DOHH2 (cell line): ENCODE results near the gene SH3RF3.

Source experiments
- H3F3A ChIP-seq: fragments of 200-600 bp; sonication (generic), shearing (Covaris generic); 2 replicates; pipeline ENCODE4 v1.6.0; 2016; ENCODE audit warnings: antibody characterized with exemption, mild to moderate bottlenecking; ENCODE audit not compliant: control insufficient read depth, insufficient read depth
- H3K27ac ChIP-seq: fragments of 200-600 bp; sonication (generic); 2 replicates; pipeline ENCODE4 v1.5.1; 2014; ENCODE audit warnings: low read depth, mild to moderate bottlenecking, low read length, moderate library complexity
- H3K27me3 ChIP-seq: fragments of 200-600 bp; sonication (generic); 2 replicates; pipeline ENCODE4 v1.6.1; 2014; ENCODE audit warnings: mild to moderate bottlenecking, low read length, mixed read lengths; ENCODE audit not compliant: control insufficient read depth
- H3K36me3 ChIP-seq: fragments of 200-600 bp; sonication (generic); 2 replicates; pipeline ENCODE4 v1.6.1; 2014; ENCODE audit warnings: mild to moderate bottlenecking, low read length, moderate library complexity, mixed read lengths; ENCODE audit not compliant: control insufficient read depth
- H3K4me1 ChIP-seq: fragments of 200-600 bp; sonication (generic); 2 replicates; pipeline ENCODE4 v1.6.1; 2014; ENCODE audit warnings: mild to moderate bottlenecking, low read length, mixed read lengths; ENCODE audit not compliant: control insufficient read depth
- H3K4me2 ChIP-seq: fragments of 200-600 bp; sonication (generic); 2 replicates; pipeline ENCODE4 v1.6.0; 2014; ENCODE audit warnings: mild to moderate bottlenecking, low read length, moderate library complexity
- H3K4me3 ChIP-seq: fragments of 200-600 bp; sonication (generic); 2 replicates; pipeline ENCODE4 v1.5.1; 2014; ENCODE audit warnings: mild to moderate bottlenecking, low read length, mixed read lengths
- H3K79me2 ChIP-seq: fragments of 200-600 bp; sonication (generic); 2 replicates; pipeline ENCODE4 v1.6.1; 2014; ENCODE audit warnings: mild to moderate bottlenecking, low read length, mixed read lengths; ENCODE audit not compliant: control insufficient read depth
- H3K9me2 ChIP-seq: fragments of 200-600 bp; sonication (generic); replicated peaks from 2 replicates; pipeline ENCODE4 v1.6.1; 2014; ENCODE audit warnings: mild to moderate bottlenecking, low read length, mixed read lengths; ENCODE audit not compliant: control insufficient read depth
- H3K9me3 ChIP-seq: fragments of 200-600 bp; sonication (generic); 2 replicates; pipeline ENCODE4 v1.6.1; 2014; ENCODE audit warnings: antibody characterized with exemption, low read length, mixed read lengths; ENCODE audit not compliant: control insufficient read depth, insufficient read depth
- H4K20me1 ChIP-seq: fragments of 200-600 bp; sonication (generic); 2 replicates; pipeline ENCODE4 v1.6.0; 2014; ENCODE audit warnings: low read depth, mild to moderate bottlenecking, antibody characterized with exemption, low read length, moderate library complexity; ENCODE audit not compliant: control insufficient read depth, insufficient read depth
- CTCF ChIP-seq: fragments of 200-600 bp; sonication (generic); IDR thresholded peaks from one replicate; pipeline ENCODE4 v1.5.1; 2014; ENCODE audit warnings: antibody characterized with exemption, mild to moderate bottlenecking, low read depth, low read length; ENCODE audit not compliant: poor library complexity, severe bottlenecking
- EZH2phosphoT487 ChIP-seq: fragments of 200-600 bp; sonication (generic); IDR thresholded peaks from 2 replicates; pipeline ENCODE4 v1.6.1; 2017; ENCODE audit warnings: borderline replicate concordance, mild to moderate bottlenecking, antibody characterized with exemption, low read length, moderate library complexity, mixed read lengths

The SH3RF3 gene

DNA sequence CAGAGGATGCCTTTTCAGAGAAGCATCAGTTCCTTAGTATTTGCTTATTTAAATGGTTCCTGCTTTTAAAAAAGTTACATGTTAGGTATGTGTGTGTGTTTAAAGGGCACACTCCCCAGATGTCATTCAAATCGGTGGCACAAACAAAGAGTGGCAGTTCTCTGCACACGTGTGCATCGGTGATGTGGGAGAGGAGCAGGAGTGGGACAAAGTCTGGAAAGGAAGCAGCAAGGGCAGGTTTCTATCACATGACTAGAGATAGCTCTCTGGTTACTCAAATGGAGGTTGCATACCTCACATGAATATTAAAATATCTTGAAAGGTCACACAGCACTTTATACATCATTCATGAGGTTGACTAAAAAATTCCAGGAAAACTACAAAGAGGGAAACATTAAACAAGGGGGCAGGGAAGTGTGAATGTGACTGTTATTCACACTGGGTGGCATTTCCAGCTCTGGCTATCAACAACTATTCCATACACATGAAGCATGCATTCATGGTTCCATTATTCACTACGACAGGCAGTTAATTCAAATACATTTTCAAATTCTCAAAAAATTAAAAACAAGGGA, 420.1 kb downstream of the SH3RF3 start:
- H3K4me3 ChIP-seq, result no peak overlapping the region
- H4K20me1 ChIP-seq, result no peaks in the 10 kb centered on the region
- H3K27me3 ChIP-seq, result no peaks in the 10 kb centered on the region
- H3K4me1 ChIP-seq, result no peaks in the 10 kb centered on the region
- no peaks in the 10 kb centered on the region for H3K36me3 ChIP-seq
- H3K9me3 ChIP-seq, result no peaks in the 10 kb centered on the region
- H3F3A ChIP-seq, result no peaks in the 10 kb centered on the region
- no peak overlapping the region for H3K4me2 ChIP-seq
- H3K27ac ChIP-seq, result no peak overlapping the region
- TF ChIP-seq EZH2phosphoT487, result no peak
- no peak for TF ChIP-seq CTCF
- no peaks in the 10 kb centered on the region for H3K79me2 ChIP-seq
- H3K9me2 ChIP-seq, result no peaks in the 10 kb centered on the region
